Muscle layer of duodenum (tissue), 2 donors: ENCODE measurements around the gene KIAA1143.
A peak's percentile ranks its signal among the peaks of the same experiment; 100 is the strongest.

ENCODE experiments used
- H3K27ac ChIP-seq: one replicate; pipeline ENCODE4 v1.7.0; 2013; ENCODE audit warnings: mild to moderate bottlenecking, low read length
- H3K27me3 ChIP-seq: one replicate; pipeline ENCODE4 v1.7.0; 2013; ENCODE audit warnings: low read depth, mild to moderate bottlenecking, control low read depth, low read length
- H3K36me3 ChIP-seq, 2 donors: one replicate each; pipeline ENCODE4 v1.7.0; 2013; ENCODE audit warnings: low read length in 2 of 2, control low read depth in 1 of 2, mild to moderate bottlenecking in 1 of 2; ENCODE audit not compliant: insufficient read depth in 2 of 2, control insufficient read depth in 1 of 2
- H3K4me1 ChIP-seq, 2 donors: one replicate each; pipeline ENCODE4 v1.7.0; 2013; ENCODE audit warnings: low read length in 2 of 2, mild to moderate bottlenecking in 2 of 2, control low read depth in 1 of 2, moderate library complexity in 1 of 2; ENCODE audit not compliant: insufficient read depth in 2 of 2, control insufficient read depth in 1 of 2
- H3K4me3 ChIP-seq, 2 donors: one replicate each; pipeline ENCODE4 v1.7.0; 2013; ENCODE audit warnings: low read length in 2 of 2, low read depth in 1 of 2, mild to moderate bottlenecking in 1 of 2
- H3K9me3 ChIP-seq, 2 donors: one replicate each; pipeline ENCODE4 v1.7.0; 2013; ENCODE audit warnings: low read length in 2 of 2, control low read depth in 1 of 2, mild to moderate bottlenecking in 1 of 2; ENCODE audit not compliant: control insufficient read depth in 1 of 2
- donor health status: healthy.

Gene KIAA1143

GRCh38 chr3:44761101-44761423 lies 357 bp downstream of the KIAA1143 start:
- Histone ChIP-seq H3K27ac (peak overlapping the region; percentile 86), H3K27me3 (no peaks in the 10 kb centered on the region), H3K4me3 (peak overlapping the region; percentile 96 to 97), H3K9me3 (peaks cover 0 to 3% of the 10 kb centered on the region in 2 donors), H3K36me3 (peaks cover 0 to 15% of the 10 kb centered on the region in 2 donors), H3K4me1 (peaks cover 0 to 16% of the 10 kb centered on the region in 2 donors)

- peaks cover 70 to 76% of the 10 kb centered on the region in 2 donors for H3K9me3 ChIP-seq
- H3K4me3 ChIP-seq, result peak overlapping the region; percentile 24 to 99
- H3K4me1 ChIP-seq, result peaks cover 0 to 4% of the 10 kb centered on the region in 2 donors
- H3K36me3 ChIP-seq, result peaks cover 21 to 71% of the 10 kb centered on the region in 2 donors
- H3K27ac ChIP-seq, result no peak overlapping the region
- no peaks in the 10 kb centered on the region for H3K27me3 ChIP-seq
These were observed 26.7 kb downstream of the KIAA1143 start for GRCh38 chr3:44734646-44735168.

- H3K27me3 ChIP-seq, result no peaks in the 10 kb centered on the region
- H3K36me3 ChIP-seq, result peaks cover 17 to 43% of the 10 kb centered on the region in 2 donors
- H3K4me1 ChIP-seq, result peaks cover 0 to 14% of the 10 kb centered on the region in 2 donors
- H3K4me3 ChIP-seq, result peak within 1 kb of the TSS; percentile 85 to 99
- no peak within 1 kb of the TSS for H3K27ac ChIP-seq
- peaks cover 55 to 57% of the 10 kb centered on the region in 2 donors for H3K9me3 ChIP-seq
These were observed 32.0 kb downstream of the KIAA1143 start, which contains the start of gene ZNF501 for GRCh38 chr3:44729384-44729910. Gene ZNF501 (plus strand): TSS chr3:44729635. CDS start chr3:44734422, 4,787 bp downstream.

GRCh38 chr3:44722103-44722401 lies 39.4 kb downstream of the KIAA1143 start:
- Histone ChIP-seq H3K4me3 (peak overlapping the region; percentile 41 to 53), H3K9me3 (peaks cover 63 to 88% of the 10 kb centered on the region in 2 donors), H3K36me3 (peaks cover 27 to 70% of the 10 kb centered on the region in 2 donors)

GRCh38 chr3:44721231-44722102 lies 40.0 kb downstream of the KIAA1143 start:
- Histone ChIP-seq H3K27me3 (no peaks in the 10 kb centered on the region), H3K36me3 (peaks cover 27 to 76% of the 10 kb centered on the region in 2 donors), H3K27ac (no peak overlapping the region), H3K4me1 (no peaks in the 10 kb centered on the region), H3K9me3 (peaks cover 66 to 90% of the 10 kb centered on the region in 2 donors), H3K4me3 (peak overlapping the region; percentile 41 to 53)

More at GRCh38 chr3:44722103-44722401, 39.4 kb downstream of the KIAA1143 start:
- Histone ChIP-seq H3K27me3 (no peaks in the 10 kb centered on the region), H3K4me1 (no peaks in the 10 kb centered on the region), H3K27ac (no peak overlapping the region)

GRCh38 chr3:44712455-44713075 lies 48.9 kb downstream of the KIAA1143 start, which contains the start of gene ZNF502:
Gene ZNF502 (plus strand): TSS chr3:44712660. CDS start chr3:44720262, 7,602 bp downstream.
- peaks cover 0 to 6% of the 10 kb centered on the region in 2 donors for H3K4me1 ChIP-seq
- H3K36me3 ChIP-seq, result peaks cover 0 to 26% of the 10 kb centered on the region in 2 donors
- peak within 1 kb of the TSS; percentile 12 for H3K27ac ChIP-seq
- no peaks in the 10 kb centered on the region for H3K27me3 ChIP-seq
- peaks cover 5 to 9% of the 10 kb centered on the region in 2 donors for H3K9me3 ChIP-seq
- H3K4me3 ChIP-seq, result peak within 1 kb of the TSS; percentile 71 to 95
